Left ventricle myocardium inferior (tissue), 1 donor: ENCODE data around the gene ANKRD34B. TPM values are rescaled to one million over a fixed set of nuclear protein-coding genes. Genes with fewer than 3 reads are reported as not detected.

ENCODE experiments used
- DNase-seq: peaks from one replicate; pipeline ENCODE4 v3.0.0-alpha.2; 2020
- H3K27ac ChIP-seq: fragments of 200-600 bp; replicated peaks from 2 replicates; pipeline ENCODE4 v1.8.0; 2021
- H3K27me3 ChIP-seq: fragments of 200-600 bp; 2 replicates; pipeline ENCODE4 v1.8.0; 2021; ENCODE audit warnings: low read depth
- H3K36me3 ChIP-seq: fragments of 200-600 bp; 2 replicates; pipeline ENCODE4 v1.8.0; 2021
- H3K4me1 ChIP-seq: fragments of 200-600 bp; 2 replicates; pipeline ENCODE4 v1.8.0; 2021
- H3K4me3 ChIP-seq: fragments of 200-600 bp; 2 replicates; pipeline ENCODE4 v1.8.0; 2021; ENCODE audit warnings: mild to moderate bottlenecking, moderate library complexity
- H3K9me3 ChIP-seq: fragments of 200-600 bp; replicated peaks from 2 replicates; pipeline ENCODE4 v1.8.0; 2021
- intact Hi-C: fragments of 100-400 bp; cut with micrococcal nuclease; formaldehyde crosslinking; loops from one replicate; pipeline ENCODE4 v1.11.0; 2022
- total RNA-seq: library from RNA; stranded (reverse); fragmentation: NEBNext Ultra II Directional; extraction: Animal tissue kit (Norgen Biotek cat#: 25700); gene quantifications from one replicate; pipeline ENCODE4 v1.2.1, GENCODE V29; 2021
- TF ChIP-seq, protein P1 (sequence below): fragments of 200-600 bp; IDR thresholded peaks from 2 replicates; pipeline ENCODE4 v1.8.0; 2021; ENCODE audit warnings: antibody characterized with exemption, mild to moderate bottlenecking, borderline replicate concordance
- donor health status: DM: no; HTN: yes; CAD: no; lungs with severe emphysema.

Gene ANKRD34B
- total RNA-seq, 1 donor from 2014 or later: not detected

GRCh38 chr5:80573062-80573461 lies 3.0 kb upstream of the ANKRD34B start:
- H3K27me3 ChIP-seq: peaks cover 98% of the 10 kb centered on the region
- H3K4me3 ChIP-seq: no peak overlapping the region
- H3K4me1 ChIP-seq: peaks cover 18% of the 10 kb centered on the region
- TF ChIP-seq, protein P1, sequence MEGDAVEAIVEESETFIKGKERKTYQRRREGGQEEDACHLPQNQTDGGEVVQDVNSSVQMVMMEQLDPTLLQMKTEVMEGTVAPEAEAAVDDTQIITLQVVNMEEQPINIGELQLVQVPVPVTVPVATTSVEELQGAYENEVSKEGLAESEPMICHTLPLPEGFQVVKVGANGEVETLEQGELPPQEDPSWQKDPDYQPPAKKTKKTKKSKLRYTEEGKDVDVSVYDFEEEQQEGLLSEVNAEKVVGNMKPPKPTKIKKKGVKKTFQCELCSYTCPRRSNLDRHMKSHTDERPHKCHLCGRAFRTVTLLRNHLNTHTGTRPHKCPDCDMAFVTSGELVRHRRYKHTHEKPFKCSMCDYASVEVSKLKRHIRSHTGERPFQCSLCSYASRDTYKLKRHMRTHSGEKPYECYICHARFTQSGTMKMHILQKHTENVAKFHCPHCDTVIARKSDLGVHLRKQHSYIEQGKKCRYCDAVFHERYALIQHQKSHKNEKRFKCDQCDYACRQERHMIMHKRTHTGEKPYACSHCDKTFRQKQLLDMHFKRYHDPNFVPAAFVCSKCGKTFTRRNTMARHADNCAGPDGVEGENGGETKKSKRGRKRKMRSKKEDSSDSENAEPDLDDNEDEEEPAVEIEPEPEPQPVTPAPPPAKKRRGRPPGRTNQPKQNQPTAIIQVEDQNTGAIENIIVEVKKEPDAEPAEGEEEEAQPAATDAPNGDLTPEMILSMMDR: no peak
- no peak overlapping the region for H3K27ac ChIP-seq
- DNase-seq: no peak
- intact Hi-C loops: no loop called here
- no peaks in the 10 kb centered on the region for H3K36me3 ChIP-seq
- no peaks in the 10 kb centered on the region for H3K9me3 ChIP-seq

- Histone ChIP-seq H3K36me3 (no peaks in the 10 kb centered on the region), H3K27ac (no peak overlapping the region), H3K4me3 (peak overlapping the region; percentile 54), H3K4me1 (peaks cover 18% of the 10 kb centered on the region), H3K27me3 (peaks cover 98% of the 10 kb centered on the region), H3K9me3 (no peaks in the 10 kb centered on the region)
- intact Hi-C loops: no loop called here
- TF ChIP-seq, protein P1: no peak
- DNase-seq: no peak
Measured at GRCh38 chr5:80569086-80569960, 757 bp downstream of the ANKRD34B start.

- no peaks in the 10 kb centered on the region for H3K9me3 ChIP-seq
- H3K36me3 ChIP-seq: no peaks in the 10 kb centered on the region
- no peak overlapping the region for H3K4me3 ChIP-seq
- TF ChIP-seq, protein P1: no peak
- no peak for DNase-seq
- no peak overlapping the region for H3K27ac ChIP-seq
- peaks cover 18% of the 10 kb centered on the region for H3K4me1 ChIP-seq
- H3K27me3 ChIP-seq: peaks cover 98% of the 10 kb centered on the region
- intact Hi-C loops: no loop called here
Measured at GRCh38 chr5:80568251-80568650, 1.8 kb downstream of the ANKRD34B start.

DNA sequence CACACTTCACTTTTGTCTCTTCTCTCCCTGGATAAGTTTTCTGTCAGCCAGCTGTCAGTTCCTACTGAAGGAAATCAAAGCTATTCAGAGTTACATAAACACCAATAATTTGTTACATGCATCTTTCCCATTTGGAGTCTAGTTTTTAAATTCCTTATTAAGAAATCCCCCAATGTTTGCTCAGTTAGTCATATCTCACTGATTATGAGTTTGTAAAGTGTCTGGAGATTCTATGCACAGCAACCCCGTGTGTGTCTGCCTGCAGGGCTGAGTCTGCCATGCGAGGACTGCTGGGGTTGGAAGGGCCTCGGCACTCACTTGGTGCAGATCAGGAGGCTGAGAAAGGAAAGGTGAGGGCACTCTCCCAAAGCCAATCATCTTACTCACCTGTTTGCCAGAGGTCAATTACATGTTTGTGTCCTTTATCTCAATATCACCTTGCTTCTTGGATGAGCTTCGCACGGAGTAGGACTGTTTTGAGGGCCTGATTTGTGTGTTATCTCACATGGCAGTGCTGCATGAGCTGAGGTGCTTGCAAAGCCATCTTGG lies 3.3 kb downstream of the ANKRD34B start:
- intact Hi-C loops: no loop called here
- Histone ChIP-seq H3K27ac (no peak overlapping the region), H3K4me3 (no peak overlapping the region), H3K27me3 (peaks cover 92% of the 10 kb centered on the region), H3K36me3 (no peaks in the 10 kb centered on the region), H3K9me3 (no peaks in the 10 kb centered on the region), H3K4me1 (peaks cover 18% of the 10 kb centered on the region)
- TF ChIP-seq, protein P1: no peak
- no peak for DNase-seq

GRCh38 chr5:80565330-80565729 lies 4.8 kb downstream of the ANKRD34B start:
- DNase-seq: no peak
- Histone ChIP-seq H3K36me3 (no peaks in the 10 kb centered on the region), H3K4me1 (peaks cover 15% of the 10 kb centered on the region), H3K9me3 (no peaks in the 10 kb centered on the region), H3K4me3 (no peak overlapping the region), H3K27me3 (peaks cover 80% of the 10 kb centered on the region), H3K27ac (no peak overlapping the region)
- intact Hi-C loops: no loop called here
- TF ChIP-seq, protein P1: no peak
